ENCODE data around the gene SHLD1.

DNA sequence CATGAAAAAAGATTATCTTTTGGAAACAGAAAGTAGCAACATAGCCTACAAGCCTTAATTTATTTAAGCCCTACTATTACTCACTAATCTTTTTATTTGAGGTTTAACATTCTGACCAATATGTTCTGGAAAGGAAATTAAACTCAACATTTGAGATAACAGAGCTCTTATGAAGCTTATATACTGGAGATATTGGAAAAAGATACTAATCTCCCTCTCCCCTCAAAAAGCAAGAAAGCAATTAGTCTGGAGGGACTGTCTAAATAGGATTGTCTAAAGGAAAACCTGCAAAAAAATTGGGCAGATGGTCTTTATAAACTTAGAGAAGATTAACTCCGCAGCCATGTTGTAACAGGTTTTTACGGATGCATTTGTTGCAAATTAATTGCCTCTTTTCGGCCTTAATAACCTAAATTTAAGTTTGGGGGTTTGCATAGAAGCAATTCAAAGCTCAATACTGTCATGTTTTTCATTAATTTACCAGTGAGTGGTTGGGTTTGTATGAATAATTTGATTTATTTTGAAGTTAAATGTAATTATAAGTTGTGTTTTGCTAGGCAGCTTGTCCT, 79.1 kb downstream of the SHLD1 start:
- TF ChIP-seq, protein P1, sequence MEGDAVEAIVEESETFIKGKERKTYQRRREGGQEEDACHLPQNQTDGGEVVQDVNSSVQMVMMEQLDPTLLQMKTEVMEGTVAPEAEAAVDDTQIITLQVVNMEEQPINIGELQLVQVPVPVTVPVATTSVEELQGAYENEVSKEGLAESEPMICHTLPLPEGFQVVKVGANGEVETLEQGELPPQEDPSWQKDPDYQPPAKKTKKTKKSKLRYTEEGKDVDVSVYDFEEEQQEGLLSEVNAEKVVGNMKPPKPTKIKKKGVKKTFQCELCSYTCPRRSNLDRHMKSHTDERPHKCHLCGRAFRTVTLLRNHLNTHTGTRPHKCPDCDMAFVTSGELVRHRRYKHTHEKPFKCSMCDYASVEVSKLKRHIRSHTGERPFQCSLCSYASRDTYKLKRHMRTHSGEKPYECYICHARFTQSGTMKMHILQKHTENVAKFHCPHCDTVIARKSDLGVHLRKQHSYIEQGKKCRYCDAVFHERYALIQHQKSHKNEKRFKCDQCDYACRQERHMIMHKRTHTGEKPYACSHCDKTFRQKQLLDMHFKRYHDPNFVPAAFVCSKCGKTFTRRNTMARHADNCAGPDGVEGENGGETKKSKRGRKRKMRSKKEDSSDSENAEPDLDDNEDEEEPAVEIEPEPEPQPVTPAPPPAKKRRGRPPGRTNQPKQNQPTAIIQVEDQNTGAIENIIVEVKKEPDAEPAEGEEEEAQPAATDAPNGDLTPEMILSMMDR (conservative IDR thresholded peaks at IDR 0.05): no peak
- TF ChIP-seq EZH2 (IDR thresholded peaks at IDR 0.05; ENCODE audit: low read depth): no peak

All from PC-9 (cell line).